ENCODE data around the gene SBF1.
A peak's percentile ranks its signal among the peaks of the same experiment; 100 is the strongest.

SBF1 gene

DNA sequence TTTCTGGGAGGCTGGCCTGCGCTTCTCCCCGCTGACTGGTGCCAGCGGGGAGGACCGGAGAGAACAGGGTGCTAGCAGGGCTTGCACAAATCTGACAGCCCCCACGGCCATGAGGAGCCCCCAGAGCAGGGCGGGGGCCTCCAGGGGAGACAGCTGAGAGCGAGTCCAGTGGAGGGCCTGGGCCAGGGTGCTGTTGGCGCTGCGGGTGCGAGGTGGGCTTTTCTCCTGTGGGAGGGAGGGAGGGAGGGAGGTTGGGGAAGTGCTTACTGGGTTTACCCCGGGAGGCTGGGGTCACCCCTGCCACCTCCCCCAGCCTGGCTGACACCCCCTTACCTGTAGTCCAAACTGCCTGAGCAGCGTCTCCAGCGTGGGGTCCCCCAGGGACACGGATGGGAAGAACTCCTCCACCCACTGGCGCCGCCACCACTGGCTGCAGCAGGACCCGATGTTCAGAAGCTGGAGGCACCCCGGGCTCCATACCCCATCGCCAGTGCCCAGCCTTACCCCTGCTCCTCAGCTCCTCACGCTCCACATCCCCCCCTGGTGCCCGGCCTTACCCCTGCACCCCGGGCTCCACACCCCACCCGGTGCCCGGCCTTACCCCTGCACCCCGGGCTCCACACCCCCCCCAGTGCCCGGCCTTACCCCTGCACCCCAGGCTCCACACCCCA lies 28.8 kb upstream of the SBF1 start:
- peaks cover 2% of the 10 kb centered on the region; the same call in 1 of the 2 replicates for H3K4me1 ChIP-seq
- no peak overlapping the region for H3K4me3 ChIP-seq
- in situ Hi-C loops (cut with MboI; ENCODE audit: low sequenced_read_pairs), result no loop called here
- DNase-seq (ENCODE audit: low spot score in 2 of 2), result no peak
- peaks cover 32% of the 10 kb centered on the region for H3K36me3 ChIP-seq (replicated peaks)
- no peaks in the 10 kb centered on the region for H3K27me3 ChIP-seq (ENCODE audit: low read depth)
- no peaks in the 10 kb centered on the region for H3K9me3 ChIP-seq

DNA sequence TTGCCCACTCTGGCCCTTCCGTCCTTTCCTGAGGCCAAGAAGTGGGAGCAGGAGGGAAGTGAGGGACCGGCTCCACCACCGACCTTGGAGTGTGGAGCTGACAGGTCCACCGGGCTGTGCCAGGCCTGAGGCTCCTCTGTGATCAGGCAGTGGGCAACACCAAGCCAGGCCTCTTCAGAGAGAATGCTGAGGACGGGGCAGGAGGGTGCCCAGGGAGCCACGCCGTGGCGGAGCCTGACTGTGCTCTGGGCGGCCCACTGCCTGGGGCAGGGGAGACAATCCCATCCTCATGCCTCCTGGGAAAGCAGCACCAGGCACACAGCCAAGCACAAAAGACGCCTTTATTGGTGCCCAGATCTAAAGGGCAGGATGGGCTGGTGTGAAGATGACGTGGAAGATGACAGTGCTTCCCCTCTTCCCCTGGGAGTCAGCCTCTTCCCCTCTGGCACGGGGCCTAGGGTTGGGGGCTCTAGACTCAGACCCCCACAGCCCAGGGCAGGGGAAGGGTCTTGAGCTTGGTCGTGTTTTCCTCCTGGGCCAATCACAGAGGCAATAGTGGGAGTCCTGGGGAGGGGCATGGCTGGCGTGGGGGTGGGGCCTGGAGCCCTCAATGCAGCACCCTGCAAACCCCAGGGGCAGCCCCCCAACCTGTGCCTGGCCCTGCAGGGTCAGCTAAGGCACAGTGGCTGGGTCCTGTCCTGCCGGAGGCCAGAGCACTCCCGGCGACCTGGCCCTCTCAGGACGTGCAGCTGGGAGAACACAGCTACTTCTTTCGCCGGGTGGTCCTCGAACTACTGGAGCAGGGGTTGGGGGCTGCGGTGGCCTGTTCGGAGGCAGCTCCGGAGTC lies 28.0 kb upstream of the SBF1 start:
- DNase-seq (ENCODE audit: low spot score in 2 of 2), result no peak
- H3K9me3 ChIP-seq, result no peaks in the 10 kb centered on the region
- H3K27me3 ChIP-seq (ENCODE audit: low read depth), result no peaks in the 10 kb centered on the region
- H3K4me3 ChIP-seq, result no peak overlapping the region
- peaks cover 5% of the 10 kb centered on the region; the same call in 1 of the 2 replicates for H3K4me1 ChIP-seq
- H3K36me3 ChIP-seq (replicated peaks), result peaks cover 32% of the 10 kb centered on the region
- in situ Hi-C loops (cut with MboI; ENCODE audit: low sequenced_read_pairs), result no loop called here

DNA sequence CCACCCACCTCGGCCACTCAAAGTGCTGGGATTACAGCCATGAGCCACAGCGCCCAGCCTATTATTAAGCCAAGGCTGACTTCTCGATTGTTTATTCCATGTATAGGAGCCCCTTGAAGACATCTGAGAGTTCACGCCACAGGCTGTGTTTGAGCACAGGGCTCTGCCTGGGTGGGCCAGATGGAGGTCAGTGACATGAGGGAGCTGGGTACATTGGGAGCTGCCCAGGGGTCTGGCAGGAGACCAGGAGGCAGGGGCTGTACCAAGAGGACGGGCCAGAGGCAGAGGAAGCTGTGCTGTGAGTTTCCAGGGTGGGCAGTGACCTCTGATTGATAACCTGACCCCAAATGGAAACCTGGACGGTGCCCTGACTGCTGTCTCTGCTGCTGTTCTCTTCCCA lies 27.3 kb upstream of the SBF1 start:
- DNase-seq (ENCODE audit: low spot score in 2 of 2), result no peak
- no peak overlapping the region for H3K4me3 ChIP-seq
- H3K9me3 ChIP-seq, result no peaks in the 10 kb centered on the region
- no peaks in the 10 kb centered on the region for H3K27me3 ChIP-seq (ENCODE audit: low read depth)
- in situ Hi-C loops (cut with MboI; ENCODE audit: low sequenced_read_pairs), result no loop called here
- peaks cover 5% of the 10 kb centered on the region; the same call in 1 of the 2 replicates for H3K4me1 ChIP-seq
- peaks cover 29% of the 10 kb centered on the region for H3K36me3 ChIP-seq (replicated peaks)

DNA sequence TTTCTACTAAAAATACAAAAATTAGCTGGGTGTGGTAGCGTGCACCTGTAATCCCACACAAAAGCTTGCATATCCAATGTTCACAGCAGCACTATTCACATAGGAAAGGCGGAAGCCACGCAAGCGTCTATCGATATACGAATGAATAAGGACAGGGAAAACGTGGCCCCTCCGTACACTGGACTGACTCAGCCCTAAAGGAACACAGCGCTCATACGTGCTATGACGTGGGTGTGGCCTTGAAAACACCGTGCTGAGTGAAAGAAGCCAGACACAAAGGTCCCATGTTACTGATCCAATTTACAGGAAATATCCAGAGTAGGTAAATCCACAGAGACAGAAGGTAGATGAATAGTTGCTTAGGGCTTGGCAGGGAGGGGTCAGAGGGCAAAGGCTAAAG lies 25.6 kb upstream of the SBF1 start:
- Histone ChIP-seq H3K4me3 (no peak overlapping the region), H3K4me1 (peaks cover 5% of the 10 kb centered on the region; the same call in 1 of the 2 replicates), H3K36me3 (replicated peaks) (peaks cover 21% of the 10 kb centered on the region), H3K9me3 (no peaks in the 10 kb centered on the region), H3K27me3 (ENCODE audit: low read depth) (no peaks in the 10 kb centered on the region)
- in situ Hi-C loops (cut with MboI; ENCODE audit: low sequenced_read_pairs), result no loop called here
- no peak for DNase-seq (ENCODE audit: low spot score in 2 of 2)

DNA sequence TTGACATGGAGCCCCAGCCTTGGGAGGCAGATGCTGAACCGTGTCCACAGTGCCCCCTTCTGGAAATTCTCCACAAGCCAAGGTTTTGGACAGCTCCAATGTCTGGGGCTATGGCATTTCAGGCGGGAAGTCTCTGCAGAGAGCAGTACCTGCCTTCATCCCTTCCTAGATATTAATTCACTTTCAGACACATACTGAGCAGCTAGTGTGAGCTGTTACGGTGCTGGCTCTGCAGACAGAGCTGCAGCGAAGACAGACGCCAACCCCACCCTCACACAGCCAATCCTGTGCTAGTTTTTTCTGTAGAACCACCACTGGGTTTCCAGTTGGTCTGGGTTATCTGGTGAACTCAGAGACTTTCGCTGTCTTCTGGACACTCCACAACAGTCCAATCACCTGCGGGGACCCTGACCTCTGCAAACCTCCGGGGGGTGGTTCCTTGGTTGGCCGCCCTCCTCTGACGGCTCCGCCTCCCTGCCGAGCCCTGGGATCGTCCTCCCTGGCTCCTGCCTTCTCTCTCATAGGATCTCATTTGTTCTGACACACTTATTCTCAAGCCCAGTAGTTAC lies 23.6 kb upstream of the SBF1 start:
- Histone ChIP-seq H3K27me3 (ENCODE audit: low read depth) (no peaks in the 10 kb centered on the region), H3K4me1 (peaks cover 5% of the 10 kb centered on the region; the same call in 1 of the 2 replicates), H3K36me3 (replicated peaks) (peaks cover 8% of the 10 kb centered on the region; the same call in 1 of the 2 replicates), H3K4me3 (no peak overlapping the region), H3K9me3 (no peaks in the 10 kb centered on the region)
- DNase-seq (ENCODE audit: low spot score in 2 of 2), result peak; percentile 51 to 84
- in situ Hi-C loops (cut with MboI; ENCODE audit: low sequenced_read_pairs), result no loop called here

DNA sequence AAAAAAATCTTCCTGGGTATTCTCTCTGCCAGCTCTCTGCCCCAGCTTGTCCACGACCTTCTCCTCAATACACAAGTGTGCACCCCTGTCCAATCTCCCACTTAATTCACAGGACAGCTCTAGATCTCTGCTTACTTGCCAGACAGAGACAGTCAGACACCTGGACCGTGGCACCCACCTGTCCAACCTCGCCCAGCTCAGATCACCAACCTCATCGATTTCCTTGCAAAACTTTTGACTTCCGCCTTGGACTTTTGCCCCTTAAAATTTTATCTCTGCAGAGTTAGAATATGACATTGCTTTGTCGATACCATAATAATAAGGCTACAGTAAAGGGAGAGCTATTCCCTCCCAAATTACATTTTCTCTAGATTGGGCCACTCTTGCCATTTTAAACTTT lies 22.3 kb upstream of the SBF1 start:
- H3K4me1 ChIP-seq, result peaks cover 5% of the 10 kb centered on the region; the same call in 1 of the 2 replicates
- in situ Hi-C loops (cut with MboI; ENCODE audit: low sequenced_read_pairs), result no loop called here
- no peaks in the 10 kb centered on the region for H3K36me3 ChIP-seq (replicated peaks)
- no peak for DNase-seq (ENCODE audit: low spot score in 2 of 2)
- H3K4me3 ChIP-seq, result no peak overlapping the region
- H3K9me3 ChIP-seq, result no peaks in the 10 kb centered on the region
- H3K27me3 ChIP-seq (ENCODE audit: low read depth), result no peaks in the 10 kb centered on the region

DNA sequence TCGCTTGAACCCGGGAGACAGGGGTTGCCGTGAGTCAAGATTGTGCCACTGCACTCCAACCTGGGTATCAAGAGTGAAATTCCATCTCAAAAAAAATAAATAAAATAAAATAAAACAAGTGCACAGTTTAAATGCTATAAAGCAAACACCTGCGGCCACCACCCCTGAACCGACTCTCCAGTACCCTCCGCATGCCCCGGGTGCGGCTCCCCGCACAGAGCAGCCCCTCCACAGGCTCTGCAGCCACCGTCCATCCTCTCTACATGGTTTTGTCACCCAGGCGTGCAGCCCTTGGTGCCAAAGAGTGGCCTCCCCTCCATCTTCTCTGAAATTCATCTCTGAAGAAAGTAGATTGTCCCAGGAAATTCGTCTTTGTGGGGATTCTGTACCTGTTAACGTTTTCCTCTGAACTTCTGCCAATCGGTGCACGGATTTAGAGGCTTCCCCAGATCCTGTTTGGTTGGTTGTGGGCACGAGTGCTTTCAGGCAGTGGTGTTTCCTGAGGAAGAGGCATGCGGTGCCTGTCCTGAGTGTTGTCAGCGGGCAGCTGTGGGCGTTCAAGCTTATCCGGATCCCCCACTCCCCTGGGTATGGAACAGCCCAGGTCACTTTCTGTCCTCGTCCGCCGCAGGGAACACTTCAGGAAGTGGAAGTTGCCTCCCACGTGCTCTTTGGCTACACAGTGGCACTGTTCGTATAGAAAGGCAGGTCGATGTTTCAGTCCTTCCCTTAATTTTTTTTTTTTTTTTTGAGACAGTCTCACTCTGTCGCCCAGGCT lies 15.9 kb upstream of the SBF1 start:
- H3K4me3 ChIP-seq, result no peak overlapping the region
- H3K36me3 ChIP-seq (replicated peaks), result no peaks in the 10 kb centered on the region
- H3K9me3 ChIP-seq, result no peaks in the 10 kb centered on the region
- no peaks in the 10 kb centered on the region for H3K4me1 ChIP-seq
- in situ Hi-C loops (cut with MboI; ENCODE audit: low sequenced_read_pairs), result no loop called here
- DNase-seq (ENCODE audit: low spot score in 2 of 2), result no peak
- H3K27me3 ChIP-seq (ENCODE audit: low read depth), result no peaks in the 10 kb centered on the region

DNA sequence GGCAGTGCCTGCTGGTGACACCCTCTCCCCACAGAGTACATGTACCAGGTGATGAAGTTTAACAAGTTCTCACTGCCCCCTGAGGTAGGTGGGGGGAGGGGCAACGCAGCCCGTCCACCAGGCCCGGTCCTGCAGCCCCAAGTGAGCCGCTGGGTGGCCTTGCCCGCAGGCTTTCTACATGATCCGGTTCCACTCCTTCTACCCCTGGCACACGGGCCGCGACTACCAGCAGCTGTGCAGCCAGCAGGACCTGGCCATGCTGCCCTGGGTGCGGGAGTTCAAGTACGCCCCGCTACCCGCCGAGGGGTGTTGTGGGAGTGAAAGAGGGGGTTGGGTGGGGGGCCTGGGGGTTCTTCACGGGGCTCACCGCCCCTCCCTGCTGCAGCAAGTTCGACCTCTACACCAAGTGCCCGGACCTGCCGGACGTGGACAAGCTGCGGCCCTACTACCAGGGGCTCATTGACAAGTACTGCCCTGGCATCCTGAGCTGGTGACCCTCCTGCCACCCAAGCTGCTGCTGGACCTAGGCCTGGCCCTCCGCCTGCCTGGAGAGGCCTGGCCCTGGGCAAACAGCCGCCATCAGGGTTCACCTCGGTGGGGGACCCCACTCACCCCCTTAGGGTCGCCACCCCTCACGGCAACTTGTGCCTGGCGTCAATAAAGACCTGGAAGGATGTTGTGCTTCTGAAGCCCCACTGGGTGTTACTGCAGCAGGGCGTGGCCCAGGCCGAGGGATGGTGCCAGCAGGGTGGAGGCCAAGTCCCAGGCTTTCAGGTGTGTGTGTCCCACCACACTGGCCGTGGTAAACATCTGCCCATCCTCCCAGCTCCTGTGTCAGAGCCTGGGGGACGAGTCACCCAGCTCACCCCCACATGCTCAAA lies 14.8 kb upstream of the SBF1 start:
- Histone ChIP-seq H3K9me3 (no peaks in the 10 kb centered on the region), H3K4me3 (no peak overlapping the region), H3K27me3 (ENCODE audit: low read depth) (no peaks in the 10 kb centered on the region), H3K4me1 (no peaks in the 10 kb centered on the region), H3K36me3 (replicated peaks) (no peaks in the 10 kb centered on the region)
- in situ Hi-C loops (cut with MboI; ENCODE audit: low sequenced_read_pairs), result no loop called here
- DNase-seq (ENCODE audit: low spot score in 2 of 2), result no peak

DNA sequence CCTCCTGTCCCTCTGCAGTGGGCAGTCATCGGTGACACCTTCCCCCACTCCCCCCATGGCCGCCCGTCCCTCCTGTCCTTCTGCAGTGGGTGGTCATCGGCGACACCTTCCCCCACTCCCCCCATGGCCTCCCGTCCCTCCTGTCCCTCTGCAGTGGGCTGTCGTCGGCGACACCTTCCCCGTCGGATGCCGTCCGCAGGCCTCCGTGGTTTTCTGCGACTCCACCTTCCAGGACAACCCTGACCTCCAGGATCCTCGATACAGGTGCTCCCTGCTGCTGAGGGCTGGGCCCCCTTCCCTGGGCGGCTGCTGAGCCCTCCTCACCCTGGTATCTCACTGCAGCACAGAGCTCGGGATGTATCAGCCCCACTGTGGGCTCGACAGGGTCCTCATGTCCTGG lies 14.1 kb upstream of the SBF1 start:
- H3K27me3 ChIP-seq (ENCODE audit: low read depth), result no peaks in the 10 kb centered on the region
- H3K4me1 ChIP-seq, result no peaks in the 10 kb centered on the region
- no peak for DNase-seq (ENCODE audit: low spot score in 2 of 2)
- in situ Hi-C loops (cut with MboI; ENCODE audit: low sequenced_read_pairs), result no loop called here
- no peak overlapping the region for H3K4me3 ChIP-seq
- no peaks in the 10 kb centered on the region; the same call in 1 of the 2 replicates for H3K36me3 ChIP-seq (replicated peaks)
- H3K9me3 ChIP-seq, result no peaks in the 10 kb centered on the region

DNA sequence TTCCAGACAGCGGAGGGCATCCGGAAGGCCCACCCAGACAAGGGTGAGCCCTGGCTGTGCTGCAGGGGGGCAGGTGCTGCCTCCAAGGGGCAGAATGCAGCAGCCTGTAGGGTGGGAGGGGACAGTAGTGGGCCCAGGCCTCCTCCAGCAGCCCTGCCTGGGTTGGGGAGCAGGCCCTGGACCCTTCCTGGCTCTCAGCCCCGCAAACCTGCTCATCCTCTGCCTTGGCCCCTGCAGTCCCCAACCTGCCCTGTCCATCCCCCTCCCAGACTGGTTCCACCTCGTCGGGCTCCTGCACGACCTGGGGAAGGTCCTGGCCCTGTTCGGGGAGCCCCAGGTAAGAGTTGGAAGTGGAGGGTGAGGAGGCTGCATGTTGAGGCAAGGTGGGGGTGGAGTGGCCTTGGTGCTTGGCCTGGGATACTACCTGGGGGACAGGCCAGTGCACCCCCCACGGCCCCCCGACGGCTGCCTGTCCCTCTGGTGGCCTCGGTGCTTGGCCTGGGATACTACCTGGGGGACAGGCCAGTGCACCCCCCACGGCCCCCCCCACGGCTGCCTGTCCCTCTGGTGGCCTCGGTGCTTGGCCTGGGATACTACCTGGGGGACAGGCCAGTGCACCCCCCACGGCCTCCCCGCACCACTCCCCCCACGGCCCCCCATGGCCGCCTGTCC lies 13.3 kb upstream of the SBF1 start:
- H3K4me1 ChIP-seq, result no peaks in the 10 kb centered on the region
- DNase-seq (ENCODE audit: low spot score in 2 of 2), result no peak
- no peaks in the 10 kb centered on the region; the same call in 1 of the 2 replicates for H3K36me3 ChIP-seq (replicated peaks)
- H3K9me3 ChIP-seq, result no peaks in the 10 kb centered on the region
- H3K4me3 ChIP-seq, result no peak overlapping the region
- in situ Hi-C loops (cut with MboI; ENCODE audit: low sequenced_read_pairs), result no loop called here
- no peaks in the 10 kb centered on the region for H3K27me3 ChIP-seq (ENCODE audit: low read depth)

DNA sequence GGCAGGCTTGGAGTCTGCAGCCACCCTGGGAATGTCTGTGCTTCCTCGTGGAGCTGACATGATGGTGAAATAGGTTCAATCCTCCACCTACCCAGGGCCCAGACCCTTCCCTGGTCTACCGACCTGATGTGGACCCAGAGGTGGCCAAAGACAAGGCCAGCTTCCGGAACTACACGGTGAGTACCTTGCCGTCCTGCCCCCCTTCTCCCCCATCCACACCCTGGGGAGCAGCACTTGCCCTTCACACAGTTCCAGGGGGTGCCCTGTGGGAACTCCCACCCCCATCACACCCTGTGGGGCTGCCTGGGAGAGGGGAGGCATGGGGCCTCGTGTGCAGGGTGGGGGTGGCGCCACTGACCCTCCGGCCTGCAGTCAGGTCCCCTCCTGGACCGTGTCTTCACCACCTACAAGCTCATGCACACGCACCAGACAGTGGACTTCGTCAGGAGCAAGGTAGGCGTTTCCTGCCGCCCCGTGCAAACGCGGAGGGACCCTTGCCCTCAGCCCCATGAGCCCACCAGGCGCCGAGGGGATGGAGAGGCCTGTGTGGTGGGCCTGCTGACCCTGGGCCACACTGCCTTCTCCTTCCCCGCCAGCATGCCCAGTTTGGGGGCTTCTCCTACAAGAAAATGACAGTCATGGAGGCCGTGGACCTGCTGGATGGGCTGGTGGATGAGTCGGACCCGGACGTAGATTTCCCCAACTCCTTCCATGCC lies 12.6 kb upstream of the SBF1 start:
- Histone ChIP-seq H3K4me1 (no peaks in the 10 kb centered on the region), H3K36me3 (replicated peaks) (no peaks in the 10 kb centered on the region; the same call in 1 of the 2 replicates), H3K9me3 (no peaks in the 10 kb centered on the region), H3K4me3 (no peak overlapping the region), H3K27me3 (ENCODE audit: low read depth) (no peaks in the 10 kb centered on the region)
- DNase-seq (ENCODE audit: low spot score in 2 of 2), result no peak
- in situ Hi-C loops (cut with MboI; ENCODE audit: low sequenced_read_pairs), result no loop called here
